Osteocyte (in vitro differentiated cells): Measurements from ENCODE around the gene TOMM5. TPM values are rescaled to one million over a fixed set of nuclear protein-coding genes. Genes with fewer than 3 reads are reported as not detected.

Experiments
- DNase-seq: peaks from one replicate; pipeline ENCODE4 v3.0.0; 2021; ENCODE audit warnings: mixed read lengths; ENCODE audit not compliant: unreplicated experiment; ENCODE audit errors: extremely low spot score
- H3K27ac Mint-ChIP-seq: one replicate; pipeline ENCODE4 v1.8.0; 2021; ENCODE audit warnings: mild to moderate bottlenecking, mixed read lengths; ENCODE audit not compliant: unreplicated experiment
- H3K27me3 Mint-ChIP-seq: one replicate; pipeline ENCODE4 v1.8.0; 2021; ENCODE audit warnings: mixed read lengths; ENCODE audit not compliant: unreplicated experiment
- H3K36me3 Mint-ChIP-seq: one replicate; pipeline ENCODE4 v1.8.0; 2021; ENCODE audit warnings: mixed read lengths; ENCODE audit not compliant: unreplicated experiment
- H3K4me1 Mint-ChIP-seq: one replicate; pipeline ENCODE4 v1.8.0; 2021; ENCODE audit warnings: mixed read lengths; ENCODE audit not compliant: unreplicated experiment
- H3K4me3 Mint-ChIP-seq: one replicate; pipeline ENCODE4 v1.8.0; 2021; ENCODE audit warnings: mild to moderate bottlenecking, moderate library complexity, mixed read lengths; ENCODE audit not compliant: unreplicated experiment
- H3K9me3 Mint-ChIP-seq: one replicate; pipeline ENCODE4 v1.8.0; 2021; ENCODE audit warnings: mixed read lengths; ENCODE audit not compliant: unreplicated experiment
- total RNA-seq: library from RNA; stranded (reverse); gene quantifications from 2 replicates; pipeline ENCODE4 v1.2.1, GENCODE V29; 2021
- TF ChIP-seq, protein P1 (sequence below): fragments of 200-600 bp; sonication (generic); IDR thresholded peaks from 2 replicates; pipeline ENCODE4 v1.5.0; 2021; ENCODE audit warnings: antibody characterized with exemption, mild to moderate bottlenecking, moderate library complexity

TOMM5 gene
- total RNA-seq, 1 donor from 2014 or later: 85.9 TPM

DNA sequence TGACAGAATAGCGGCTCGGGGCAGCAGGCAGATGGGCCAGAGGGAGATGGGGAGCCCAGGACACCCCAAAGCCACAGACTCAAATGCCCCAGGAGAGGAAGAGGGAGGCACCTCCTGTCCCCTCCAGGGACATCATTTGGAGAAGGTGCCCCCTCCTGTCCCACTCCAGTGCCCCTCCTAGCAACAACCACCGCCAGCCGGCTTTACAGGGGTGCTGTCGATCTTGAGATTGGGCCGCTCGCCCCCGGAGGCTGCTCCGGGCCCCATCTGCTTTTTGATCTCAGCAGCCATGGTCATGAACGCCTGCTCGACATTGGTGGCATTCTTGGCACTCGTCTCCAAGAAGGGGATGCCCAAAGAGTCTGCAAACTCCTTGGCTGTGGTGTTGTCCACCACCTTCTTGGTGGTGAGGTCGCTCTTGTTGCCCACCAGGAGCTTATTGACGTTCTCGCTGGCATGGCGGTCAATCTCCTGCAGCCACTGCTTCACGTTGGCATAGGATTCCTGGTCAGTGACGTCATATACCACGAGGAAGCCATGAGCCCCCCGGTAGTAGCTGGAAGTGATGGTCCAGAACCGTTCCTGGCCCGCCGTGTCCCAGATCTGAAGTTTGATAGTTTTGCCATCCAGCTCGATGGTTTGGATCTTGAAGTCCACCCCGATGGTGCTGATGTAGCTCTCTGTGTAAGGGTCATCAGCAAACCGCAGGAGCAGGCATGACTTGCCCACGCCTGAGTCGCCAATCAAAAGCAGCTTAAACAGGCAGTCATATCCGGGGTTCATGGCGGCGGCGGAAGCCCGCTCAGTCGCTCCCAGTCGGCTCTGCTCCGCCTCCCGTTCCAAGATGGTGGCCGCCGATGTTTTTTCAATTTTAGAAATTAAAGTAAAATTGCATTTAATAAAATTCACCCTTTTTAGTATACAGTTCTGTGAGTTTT lies 44.4 kb upstream of the TOMM5 start:
- H3K9me3 Mint-ChIP-seq: no peaks in the 10 kb centered on the region
- no peaks in the 10 kb centered on the region for H3K4me1 Mint-ChIP-seq
- no peak for DNase-seq
- no peak overlapping the region for H3K27ac Mint-ChIP-seq
- H3K27me3 Mint-ChIP-seq: peaks cover 29% of the 10 kb centered on the region
- TF ChIP-seq, protein P1, sequence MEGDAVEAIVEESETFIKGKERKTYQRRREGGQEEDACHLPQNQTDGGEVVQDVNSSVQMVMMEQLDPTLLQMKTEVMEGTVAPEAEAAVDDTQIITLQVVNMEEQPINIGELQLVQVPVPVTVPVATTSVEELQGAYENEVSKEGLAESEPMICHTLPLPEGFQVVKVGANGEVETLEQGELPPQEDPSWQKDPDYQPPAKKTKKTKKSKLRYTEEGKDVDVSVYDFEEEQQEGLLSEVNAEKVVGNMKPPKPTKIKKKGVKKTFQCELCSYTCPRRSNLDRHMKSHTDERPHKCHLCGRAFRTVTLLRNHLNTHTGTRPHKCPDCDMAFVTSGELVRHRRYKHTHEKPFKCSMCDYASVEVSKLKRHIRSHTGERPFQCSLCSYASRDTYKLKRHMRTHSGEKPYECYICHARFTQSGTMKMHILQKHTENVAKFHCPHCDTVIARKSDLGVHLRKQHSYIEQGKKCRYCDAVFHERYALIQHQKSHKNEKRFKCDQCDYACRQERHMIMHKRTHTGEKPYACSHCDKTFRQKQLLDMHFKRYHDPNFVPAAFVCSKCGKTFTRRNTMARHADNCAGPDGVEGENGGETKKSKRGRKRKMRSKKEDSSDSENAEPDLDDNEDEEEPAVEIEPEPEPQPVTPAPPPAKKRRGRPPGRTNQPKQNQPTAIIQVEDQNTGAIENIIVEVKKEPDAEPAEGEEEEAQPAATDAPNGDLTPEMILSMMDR: no peak
- H3K4me3 Mint-ChIP-seq: no peak overlapping the region
- H3K36me3 Mint-ChIP-seq: no peaks in the 10 kb centered on the region

DNA sequence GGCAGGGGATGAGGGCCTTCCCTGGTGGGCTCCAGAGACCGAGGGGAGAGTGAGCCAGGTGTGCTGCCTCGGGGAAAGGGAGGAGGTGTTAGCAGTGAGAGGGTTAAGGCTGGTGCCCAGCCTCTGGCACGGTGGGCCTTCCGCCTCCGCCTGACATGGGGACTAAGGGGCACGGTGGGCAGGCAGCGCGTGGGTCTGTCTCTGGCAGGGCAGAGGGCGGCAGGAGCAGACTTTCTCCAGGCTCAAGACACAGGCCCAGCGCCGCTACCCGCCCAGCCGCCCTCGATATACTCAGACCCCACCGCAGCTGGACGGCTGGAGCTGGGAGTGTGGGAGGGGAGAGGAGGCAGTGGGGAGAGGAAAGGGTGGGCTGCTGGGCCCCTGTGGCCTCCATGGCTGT lies 43.4 kb upstream of the TOMM5 start:
- TF ChIP-seq, protein P1: no peak
- Mint-ChIP-seq H3K4me3 (no peak overlapping the region), H3K9me3 (no peaks in the 10 kb centered on the region), H3K27me3 (peaks cover 22% of the 10 kb centered on the region), H3K4me1 (no peaks in the 10 kb centered on the region), H3K36me3 (no peaks in the 10 kb centered on the region), H3K27ac (no peak overlapping the region)
- DNase-seq: no peak

DNA sequence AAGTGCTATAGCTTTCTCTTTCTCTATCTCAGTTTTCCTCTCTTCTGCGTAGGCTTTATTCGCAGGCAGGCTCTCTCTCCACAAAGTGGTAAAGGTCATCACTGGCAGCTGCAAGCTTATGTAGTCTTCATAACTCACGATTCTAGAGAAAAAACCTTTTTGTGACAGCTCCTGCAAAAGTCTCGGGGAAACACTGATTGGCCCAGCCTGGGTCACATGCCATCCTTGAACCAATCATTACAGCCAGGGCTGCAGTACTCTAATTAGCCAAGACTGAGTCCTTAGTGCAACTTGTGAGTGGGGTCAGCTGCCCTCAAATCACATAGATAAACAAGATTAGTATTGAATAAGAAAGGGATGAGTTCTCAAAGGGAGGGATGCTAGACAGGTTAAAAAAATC lies 40.1 kb upstream of the TOMM5 start:
- Mint-ChIP-seq H3K4me1 (no peaks in the 10 kb centered on the region), H3K9me3 (no peaks in the 10 kb centered on the region), H3K27ac (no peak overlapping the region), H3K4me3 (no peak overlapping the region), H3K27me3 (peaks cover 28% of the 10 kb centered on the region), H3K36me3 (no peaks in the 10 kb centered on the region)
- no peak for DNase-seq
- TF ChIP-seq, protein P1: no peak

DNA sequence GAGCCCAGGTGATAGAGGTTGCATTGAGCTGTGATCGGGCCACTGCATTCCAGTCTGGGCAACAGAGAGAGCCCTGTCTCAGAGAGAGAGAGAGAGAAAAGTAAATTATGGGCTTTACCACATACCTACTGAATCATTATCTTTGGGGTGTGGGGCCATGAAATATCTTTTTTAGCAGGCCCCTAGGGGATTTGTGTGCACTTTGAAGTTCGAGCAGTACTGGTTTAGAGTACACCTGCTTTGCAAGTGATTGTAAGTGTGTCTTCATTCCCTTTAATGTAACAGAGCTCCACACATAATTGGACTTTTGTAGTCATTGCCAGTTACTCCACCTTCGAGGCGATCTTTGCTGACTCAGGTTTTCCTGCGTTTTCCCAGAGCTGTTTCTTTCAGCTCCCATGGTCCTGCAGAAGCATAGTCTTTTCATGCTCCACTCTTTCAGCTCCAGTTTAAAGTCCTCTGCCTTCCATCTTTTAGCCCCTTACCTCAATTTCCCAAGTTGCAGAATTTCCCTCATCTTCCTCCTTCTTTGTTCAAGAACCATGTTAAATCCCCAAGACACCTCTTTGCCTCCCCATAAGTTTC lies 34.4 kb upstream of the TOMM5 start:
- TF ChIP-seq, protein P1: no peak
- H3K9me3 Mint-ChIP-seq: no peaks in the 10 kb centered on the region
- H3K27me3 Mint-ChIP-seq: peaks cover 52% of the 10 kb centered on the region
- H3K4me3 Mint-ChIP-seq: no peak overlapping the region
- H3K36me3 Mint-ChIP-seq: no peaks in the 10 kb centered on the region
- H3K4me1 Mint-ChIP-seq: no peaks in the 10 kb centered on the region
- no peak for DNase-seq
- no peak overlapping the region for H3K27ac Mint-ChIP-seq

DNA sequence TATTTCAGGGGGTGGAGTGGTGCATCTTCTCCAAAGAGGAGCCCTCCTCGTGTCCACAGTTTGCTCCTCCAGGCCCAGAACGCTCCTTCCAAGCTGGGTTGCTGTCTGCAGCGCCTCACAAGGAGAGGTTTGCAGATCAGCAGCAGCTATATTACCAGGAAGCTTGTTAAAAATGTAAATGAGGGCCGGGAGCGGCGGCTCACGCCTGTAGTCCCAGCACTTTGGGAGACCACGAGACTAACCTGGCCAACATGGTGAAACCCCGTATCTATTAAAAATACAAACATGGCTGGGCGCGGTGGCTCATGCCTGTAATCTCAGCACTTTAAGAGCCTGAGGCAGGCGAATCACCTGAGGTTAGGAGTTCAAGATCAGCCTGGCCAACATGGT lies 33.4 kb upstream of the TOMM5 start:
- Mint-ChIP-seq H3K36me3 (no peaks in the 10 kb centered on the region), H3K4me3 (no peak overlapping the region), H3K27me3 (peaks cover 52% of the 10 kb centered on the region), H3K27ac (no peak overlapping the region), H3K4me1 (no peaks in the 10 kb centered on the region), H3K9me3 (no peaks in the 10 kb centered on the region)
- no peak for DNase-seq
- TF ChIP-seq, protein P1: no peak
